Upper lobe of right lung (tissue), 1 donor: ENCODE results near the gene PAMR1. TPM values are rescaled to one million over a fixed set of nuclear protein-coding genes. Genes with fewer than 3 reads are reported as not detected.

ENCODE experiments used
- ATAC-seq: fragments of 200-7000 bp; cut with Tn5 transposase; one replicate; pipeline ENCODE4 v1.9.1; 2020; ENCODE audit warnings: mild to moderate bottlenecking, moderate library complexity
- DNase-seq: peaks from one replicate; pipeline ENCODE4 v3.0.0-alpha.2; 2020
- H3K27ac ChIP-seq: fragments of 200-600 bp; one replicate; pipeline ENCODE4 v1.8.0; 2022
- H3K27me3 ChIP-seq: fragments of 200-600 bp; one replicate; pipeline ENCODE4 v1.8.0; 2022; ENCODE audit warnings: mild to moderate bottlenecking
- H3K36me3 ChIP-seq: fragments of 200-600 bp; one replicate; pipeline ENCODE4 v1.8.0; 2022
- H3K4me1 ChIP-seq: fragments of 200-600 bp; one replicate; pipeline ENCODE4 v1.8.0; 2022
- H3K4me3 ChIP-seq: fragments of 200-600 bp; one replicate; pipeline ENCODE4 v1.8.0; 2022; ENCODE audit warnings: mild to moderate bottlenecking
- H3K9me3 ChIP-seq: fragments of 200-600 bp; one replicate; pipeline ENCODE4 v1.8.0; 2022
- CTCF ChIP-seq: fragments of 200-600 bp; IDR thresholded peaks from one replicate; pipeline ENCODE4 v1.8.0; 2022; ENCODE audit warnings: antibody characterized with exemption
- intact Hi-C: fragments of 100-400 bp; cut with DNase I; formaldehyde crosslinking; loops from one replicate; pipeline ENCODE4 v1.11.0; 2022
- total RNA-seq: library from RNA; stranded (reverse); fragmentation: NEBNext Ultra II Directional; extraction: Animal tissue kit (Norgen Biotek cat#: 25700); gene quantifications from one replicate; pipeline ENCODE4 v1.2.1, GENCODE V29; 2021
- donor health status: DM: no; HTN: yes; CAD: no; lungs with severe emphysema.

Gene PAMR1
- total RNA-seq, 1 donor from 2014 or later: 12.4 TPM

GRCh38 chr11:35418282-35419183 lies 106.9 kb downstream of the PAMR1 start:
- intact Hi-C loops: no loop called here
- peak; percentile 58 for ATAC-seq
- H3K9me3 ChIP-seq: no peaks in the 10 kb centered on the region
- no peak for TF ChIP-seq CTCF
- no peak overlapping the region for H3K27ac ChIP-seq
- peaks cover 12% of the 10 kb centered on the region for H3K4me1 ChIP-seq
- H3K36me3 ChIP-seq: no peaks in the 10 kb centered on the region
- H3K27me3 ChIP-seq: peaks cover 54% of the 10 kb centered on the region
- DNase-seq: peak; percentile 70
- peak overlapping the region; percentile 46 for H3K4me3 ChIP-seq

- no peaks in the 10 kb centered on the region for H3K9me3 ChIP-seq
- H3K27ac ChIP-seq: no peak overlapping the region
- H3K4me3 ChIP-seq: no peak overlapping the region
- H3K27me3 ChIP-seq: peaks cover 38% of the 10 kb centered on the region
- H3K4me1 ChIP-seq: peaks cover 10% of the 10 kb centered on the region
- intact Hi-C loops: no loop called here
- no peaks in the 10 kb centered on the region for H3K36me3 ChIP-seq
- no peak for TF ChIP-seq CTCF
- ATAC-seq (no peak), DNase-seq (no peak)
Measured at GRCh38 chr11:35415487-35415886, 109.9 kb downstream of the PAMR1 start.

GRCh38 chr11:35414776-35415175 lies 110.6 kb downstream of the PAMR1 start:
- Histone ChIP-seq H3K36me3 (no peaks in the 10 kb centered on the region), H3K4me1 (peaks cover 3% of the 10 kb centered on the region), H3K4me3 (no peak overlapping the region), H3K27ac (no peak overlapping the region), H3K9me3 (no peaks in the 10 kb centered on the region), H3K27me3 (peaks cover 31% of the 10 kb centered on the region)
- ATAC-seq (no peak), DNase-seq (no peak)
- TF ChIP-seq CTCF: no peak
- intact Hi-C loops: no loop called here

GRCh38 chr11:35414311-35414710 lies 111.1 kb downstream of the PAMR1 start:
- peaks cover 28% of the 10 kb centered on the region for H3K27me3 ChIP-seq
- ATAC-seq: no peak

GRCh38 chr11:35413598-35413997 lies 111.8 kb downstream of the PAMR1 start:
- no peaks in the 10 kb centered on the region for H3K9me3 ChIP-seq
- peaks cover 24% of the 10 kb centered on the region for H3K27me3 ChIP-seq
- no peak for ATAC-seq
- no peak overlapping the region for H3K4me3 ChIP-seq
- no peaks in the 10 kb centered on the region for H3K36me3 ChIP-seq
- no peaks in the 10 kb centered on the region for H3K4me1 ChIP-seq
- DNase-seq: no peak
- no peak for TF ChIP-seq CTCF
- no peak overlapping the region for H3K27ac ChIP-seq
- intact Hi-C loops: no loop called here

More at GRCh38 chr11:35414311-35414710, 111.1 kb downstream of the PAMR1 start:
- no peak overlapping the region for H3K27ac ChIP-seq
- no peak for DNase-seq
- no peaks in the 10 kb centered on the region for H3K4me1 ChIP-seq
- intact Hi-C loops: no loop called here
- TF ChIP-seq CTCF: no peak
- H3K4me3 ChIP-seq: no peak overlapping the region
- H3K36me3 ChIP-seq: no peaks in the 10 kb centered on the region
- H3K9me3 ChIP-seq: no peaks in the 10 kb centered on the region
